OCI-LY3 (cell line): Measurements from ENCODE around the gene PNPLA7.

Experiments
- H2AFZ ChIP-seq: fragments of 200-600, 300-600 bp; shearing (Covaris generic); 2 replicates; pipeline ENCODE4 v1.6.0; 2014; ENCODE audit warnings: antibody characterized with exemption, low read depth, low read length
- H3K27ac ChIP-seq: fragments of 200-600, 300-600 bp; sonication (generic); 2 replicates; pipeline ENCODE4 v1.5.1; 2014; ENCODE audit warnings: mild to moderate bottlenecking, low read length, moderate library complexity, mixed read lengths
- H3K27me3 ChIP-seq: fragments of 200-600, 300-600 bp; sonication (generic); 2 replicates; pipeline ENCODE4 v1.6.1; 2014; ENCODE audit warnings: low read depth, low read length, mixed read lengths
- H3K36me3 ChIP-seq: fragments of 200-600, 300-600 bp; sonication (generic); replicated peaks from 2 replicates; pipeline ENCODE3; 2014; ENCODE audit warnings: low read depth, low read length, mixed read lengths
- H3K4me1 ChIP-seq: fragments of 300-600, 200-600 bp; sonication (generic); 2 replicates; pipeline ENCODE4 v1.6.1; 2014; ENCODE audit warnings: low read length, mixed read lengths
- H3K4me2 ChIP-seq: fragments of 200-600, 300-600 bp; sonication (generic); 2 replicates; pipeline ENCODE4 v1.6.1; 2014; ENCODE audit warnings: low read length, mixed read lengths
- H3K4me3 ChIP-seq: fragments of 300-600, 200-600 bp; sonication (generic); 2 replicates; pipeline ENCODE4 v1.5.1; 2014; ENCODE audit warnings: antibody characterized with exemption, mild to moderate bottlenecking, low read length, moderate library complexity
- H3K79me2 ChIP-seq: fragments of 300-600, 200-600 bp; shearing (Covaris generic); 2 replicates; pipeline ENCODE4 v1.6.1; 2014; ENCODE audit warnings: mild to moderate bottlenecking, low read length, mixed read lengths
- H3K9ac ChIP-seq: fragments of 300-600, 200-600 bp; shearing (Covaris generic); 2 replicates; pipeline ENCODE4 v1.6.0; 2014; ENCODE audit warnings: mild to moderate bottlenecking, low read length, moderate library complexity
- H3K9me3 ChIP-seq: fragments of 200-600, 300-600 bp; shearing (Covaris generic); 2 replicates; pipeline ENCODE4 v1.6.1; 2014; ENCODE audit warnings: low read length, mixed read lengths; ENCODE audit not compliant: insufficient read depth
- H4K20me1 ChIP-seq: fragments of 200-600, 300-600 bp; sonication (generic); 2 replicates; pipeline ENCODE4 v1.6.1; 2016; ENCODE audit warnings: low read length, mixed read lengths; ENCODE audit not compliant: insufficient read depth
- CTCF ChIP-seq: fragments of 200-600, 300-600 bp; sonication (generic); IDR thresholded peaks from 2 replicates; pipeline ENCODE4 v1.5.1; 2014; ENCODE audit warnings: antibody characterized with exemption, low read length, low read depth
- EZH2phosphoT487 ChIP-seq: fragments of 200-600 bp; shearing (Covaris generic); IDR thresholded peaks from 2 replicates; pipeline ENCODE4 v1.6.1; 2018; ENCODE audit warnings: antibody characterized with exemption, mixed run types, low read depth

The PNPLA7 gene

GRCh38 chr9:137487454-137488326 is 62.5 kb downstream of the PNPLA7 start:
- Histone ChIP-seq H3K36me3 (no peaks in the 10 kb centered on the region), H3K9me3 (no peaks in the 10 kb centered on the region), H3K4me3 (no peak overlapping the region), H2AFZ (no peak overlapping the region), H3K27ac (no peak overlapping the region), H3K27me3 (no peaks in the 10 kb centered on the region), H3K4me2 (no peak overlapping the region), H3K4me1 (no peaks in the 10 kb centered on the region), H3K9ac (no peak overlapping the region), H3K79me2 (no peaks in the 10 kb centered on the region), H4K20me1 (no peaks in the 10 kb centered on the region)
- TF ChIP-seq EZH2phosphoT487 (no peak), CTCF (no peak)

DNA sequence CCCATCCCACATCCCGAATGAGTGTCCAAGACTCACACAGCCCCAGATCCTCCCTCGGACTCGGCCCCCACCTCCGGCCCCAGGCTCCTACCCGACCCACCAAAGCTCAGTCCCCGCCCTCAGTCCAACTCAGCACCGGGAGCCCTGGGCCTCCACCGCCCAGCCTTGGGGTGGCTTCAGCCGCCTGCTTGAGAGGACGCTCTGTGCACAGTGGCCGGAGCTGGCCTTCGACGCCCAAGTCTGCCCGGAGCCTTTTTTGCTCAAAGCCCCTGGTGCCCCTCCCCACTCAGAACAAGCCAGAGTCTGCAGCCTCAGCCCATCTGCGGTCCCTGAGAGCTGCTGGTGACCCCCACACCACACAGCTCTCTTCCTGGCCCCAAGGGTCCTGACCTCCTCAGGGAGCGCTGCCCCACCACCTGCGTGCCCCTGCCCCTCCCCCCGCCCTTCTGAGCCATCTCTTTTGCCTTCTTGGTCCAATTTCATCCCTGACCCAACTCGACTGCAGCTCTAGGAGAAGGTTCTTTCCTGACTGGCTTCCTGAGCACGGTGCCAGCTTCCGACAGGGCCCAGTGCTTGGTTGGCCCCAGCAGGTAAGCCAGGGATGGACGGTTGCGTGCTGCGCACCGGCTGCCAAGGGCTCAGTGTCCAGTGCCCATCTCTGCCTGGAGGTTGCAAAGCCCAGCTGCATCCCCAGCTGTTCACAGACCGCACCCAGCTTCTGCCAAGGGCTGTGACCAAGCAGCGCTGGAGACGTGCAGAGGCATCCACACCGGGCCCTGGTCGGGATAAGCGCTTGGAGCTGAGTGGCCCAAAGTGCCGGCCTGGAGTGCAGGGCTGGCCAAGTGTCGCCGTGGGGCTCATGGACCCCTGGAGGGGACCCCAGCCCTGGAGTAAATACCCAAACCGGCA is 63.4 kb downstream of the PNPLA7 start:
- H3K9me3 ChIP-seq = no peaks in the 10 kb centered on the region
- H3K9ac ChIP-seq = no peak overlapping the region
- no peak overlapping the region for H3K27ac ChIP-seq
- H3K4me1 ChIP-seq = no peaks in the 10 kb centered on the region
- TF ChIP-seq CTCF (no peak), EZH2phosphoT487 (no peak)
- no peak overlapping the region for H2AFZ ChIP-seq
- H3K4me3 ChIP-seq = no peak overlapping the region
- no peaks in the 10 kb centered on the region for H3K79me2 ChIP-seq
- no peak overlapping the region for H3K4me2 ChIP-seq
- H3K36me3 ChIP-seq = no peaks in the 10 kb centered on the region
- no peaks in the 10 kb centered on the region for H3K27me3 ChIP-seq
- no peaks in the 10 kb centered on the region for H4K20me1 ChIP-seq

DNA sequence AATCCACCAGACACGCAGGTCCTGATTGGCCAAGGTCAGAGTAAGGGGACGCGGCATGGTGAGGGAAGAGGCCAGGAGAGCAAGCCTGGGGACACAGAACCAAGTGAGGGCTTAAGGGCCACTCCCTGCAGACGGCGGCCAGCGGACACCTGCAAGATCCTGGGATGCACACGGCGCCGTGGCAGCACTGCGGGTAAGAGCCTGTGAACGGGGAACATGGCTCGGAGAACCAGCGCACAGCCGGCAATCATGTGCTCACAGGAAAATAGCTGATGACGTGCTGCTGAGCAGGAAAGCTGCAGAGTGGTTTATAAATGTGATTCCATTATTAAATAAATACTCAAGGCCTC is 64.1 kb downstream of the PNPLA7 start:
- TF ChIP-seq EZH2phosphoT487 (no peak), CTCF (no peak)
- no peak overlapping the region for H3K9ac ChIP-seq
- H3K79me2 ChIP-seq = no peaks in the 10 kb centered on the region
- H3K27ac ChIP-seq = no peak overlapping the region
- no peaks in the 10 kb centered on the region for H3K36me3 ChIP-seq
- no peak overlapping the region for H2AFZ ChIP-seq
- H3K4me3 ChIP-seq = no peak overlapping the region
- no peaks in the 10 kb centered on the region for H3K4me1 ChIP-seq
- H3K9me3 ChIP-seq = no peaks in the 10 kb centered on the region
- H3K27me3 ChIP-seq = no peaks in the 10 kb centered on the region
- H4K20me1 ChIP-seq = no peaks in the 10 kb centered on the region
- no peak overlapping the region for H3K4me2 ChIP-seq
